Endothelial cell of umbilical vein (primary cell): ENCODE data around the gene CCDC34.

Source experiments
- EZH2 ChIP-seq: IDR thresholded peaks from 2 replicates; pipeline ENCODE4 v1.6.1; 2012; ENCODE audit warnings: borderline replicate concordance, low read depth, mild to moderate bottlenecking, moderate library complexity, low read length, inconsistent platforms; ENCODE audit not compliant: severe bottlenecking
- JUN ChIP-seq: IDR thresholded peaks from 2 replicates; pipeline ENCODE4 v1.6.1; 2011; ENCODE audit warnings: borderline replicate concordance, low read depth; ENCODE audit not compliant: insufficient read length, insufficient read depth
- MAX ChIP-seq: IDR thresholded peaks from 2 replicates; pipeline ENCODE4 v1.6.1; 2011; ENCODE audit not compliant: insufficient read depth, insufficient read length
- MYC ChIP-seq: IDR thresholded peaks from one replicate; pipeline ENCODE4 v1.6.1; 2011; ENCODE audit warnings: mild to moderate bottlenecking, low read depth, low read length
- POLR2A ChIP-seq: IDR thresholded peaks from 2 replicates; pipeline ENCODE4 v1.6.1; 2012; ENCODE audit warnings: low read depth, mild to moderate bottlenecking, control low read depth, low read length
- POLR2AphosphoS5 ChIP-seq: IDR thresholded peaks from 2 replicates; pipeline ENCODE4 v1.6.1; 2012; ENCODE audit warnings: low read depth, mild to moderate bottlenecking, control low read depth, low read length, moderate library complexity; ENCODE audit not compliant: insufficient read depth
- TF ChIP-seq, protein P1 (sequence below), 2 donors: IDR thresholded peaks; 1 replicate in 1 of 2; 2 replicates in 1 of 2; pipeline ENCODE4 v1.5.1; 2011; ENCODE audit warnings: low read length in 2 of 2, mild to moderate bottlenecking in 2 of 2, moderate library complexity in 2 of 2, control low read depth in 1 of 2, inconsistent platforms in 1 of 2, low read depth in 1 of 2; ENCODE audit not compliant: insufficient read depth in 1 of 2; ENCODE audit errors: extremely low read depth in 1 of 2

GRCh38 chr11:27385245-27385644 is 22.2 kb upstream of the CCDC34 start:
- no peak for TF ChIP-seq POLR2A
- TF ChIP-seq MAX: no peak
- TF ChIP-seq, protein P1, sequence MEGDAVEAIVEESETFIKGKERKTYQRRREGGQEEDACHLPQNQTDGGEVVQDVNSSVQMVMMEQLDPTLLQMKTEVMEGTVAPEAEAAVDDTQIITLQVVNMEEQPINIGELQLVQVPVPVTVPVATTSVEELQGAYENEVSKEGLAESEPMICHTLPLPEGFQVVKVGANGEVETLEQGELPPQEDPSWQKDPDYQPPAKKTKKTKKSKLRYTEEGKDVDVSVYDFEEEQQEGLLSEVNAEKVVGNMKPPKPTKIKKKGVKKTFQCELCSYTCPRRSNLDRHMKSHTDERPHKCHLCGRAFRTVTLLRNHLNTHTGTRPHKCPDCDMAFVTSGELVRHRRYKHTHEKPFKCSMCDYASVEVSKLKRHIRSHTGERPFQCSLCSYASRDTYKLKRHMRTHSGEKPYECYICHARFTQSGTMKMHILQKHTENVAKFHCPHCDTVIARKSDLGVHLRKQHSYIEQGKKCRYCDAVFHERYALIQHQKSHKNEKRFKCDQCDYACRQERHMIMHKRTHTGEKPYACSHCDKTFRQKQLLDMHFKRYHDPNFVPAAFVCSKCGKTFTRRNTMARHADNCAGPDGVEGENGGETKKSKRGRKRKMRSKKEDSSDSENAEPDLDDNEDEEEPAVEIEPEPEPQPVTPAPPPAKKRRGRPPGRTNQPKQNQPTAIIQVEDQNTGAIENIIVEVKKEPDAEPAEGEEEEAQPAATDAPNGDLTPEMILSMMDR (IDR thresholded peaks at IDR 0.05; ENCODE audit: extremely low read depth in 1 of 2, insufficient read depth in 1 of 2, low read depth in 1 of 2, low read length in 2 of 2): no peak
- TF ChIP-seq EZH2: no peak
- no peak for TF ChIP-seq MYC
- no peak for TF ChIP-seq JUN
- no peak for TF ChIP-seq POLR2AphosphoS5
